Stomach (tissue), 4 donors: Measurements from ENCODE around the gene CEP89.

Experiments used
- CTCF ChIP-seq, 7 experiments: fragments of 450-650 bp in 4 of 7; fragments of 200-600 bp in 3 of 7; sonication (generic) in 3 of 7; IDR thresholded peaks; one replicate each; pipeline ENCODE4 v1.5.1; 2016 to 2019; ENCODE audit warnings: antibody characterized with exemption in 7 of 7, control low read depth in 2 of 7, mild to moderate bottlenecking in 1 of 7
- POLR2A ChIP-seq, 4 donors: fragments of 450-650 bp; IDR thresholded peaks; one replicate each; pipeline ENCODE4 v1.6.1; 2016; ENCODE audit warnings: antibody characterized with exemption in 4 of 4, control low read depth in 2 of 4, mild to moderate bottlenecking in 1 of 4, moderate library complexity in 1 of 4

- TF ChIP-seq POLR2A (IDR thresholded peaks at IDR 0.05), result no peak
- TF ChIP-seq CTCF (IDR thresholded peaks at IDR 0.05), result no peak
These were observed 98.4 kb downstream of the CEP89 start for GRCh38 chr19:32873247-32873959.
